ENCODE results near the gene SMPDL3B.

GRCh38 chr1:27959792-27960603 is 25.2 kb downstream of the SMPDL3B start, which contains the start of gene XKR8:
- no peak for TF ChIP-seq WT1 (tag by site-specific recombination; IDR thresholded peaks at IDR 0.05)
- no peak for TF ChIP-seq ZNF239 (tag by site-specific recombination; IDR thresholded peaks at IDR 0.05)
- peak; percentile 95 for TF ChIP-seq CTCF (tag by site-specific recombination; IDR thresholded peaks at IDR 0.05)
- no peak for TF ChIP-seq ZNF114 (tag by site-specific recombination; IDR thresholded peaks at IDR 0.05)
- TF ChIP-seq ZNF274 (IDR thresholded peaks at IDR 0.05; ENCODE audit: low read length): no peak
- TF ChIP-seq ZNF274 (tag by site-specific recombination; IDR thresholded peaks at IDR 0.05; ENCODE audit: borderline replicate concordance): no peak
- no peak for TF ChIP-seq PRDM6 (tag by site-specific recombination; IDR thresholded peaks at IDR 0.05)
- no peak; the same call in 1 of the 2 replicates for TF ChIP-seq ZNF121 (tag by site-specific recombination; IDR thresholded peaks at IDR 0.05)

Data from HEK293 (cell line).